AML-193 (cell line): ENCODE results near the gene ANGPTL2.

Experiments
- DNase-seq, 2 experiments: peaks; one replicate each; lab custom pipeline; 2025; lab: John Stamatoyannopoulos, UW

ANGPTL2 gene

GRCh38 chr9:127050152-127050551 is 72.3 kb downstream of the ANGPTL2 start:
- DNase-seq: no peak

GRCh38 chr9:127049581-127049980 is 72.9 kb downstream of the ANGPTL2 start:
- no peak for DNase-seq

- peak; percentile 65 to 68 for DNase-seq
Measured at GRCh38 chr9:127049044-127049443, 73.4 kb downstream of the ANGPTL2 start.

GRCh38 chr9:127047971-127048370 is 74.5 kb downstream of the ANGPTL2 start:
- no peak for DNase-seq

- DNase-seq: no peak
Measured at GRCh38 chr9:127045148-127045547, 77.3 kb downstream of the ANGPTL2 start.

- no peak for DNase-seq
Measured at GRCh38 chr9:127039492-127039891, 82.9 kb downstream of the ANGPTL2 start.

- DNase-seq: no peak
Measured at GRCh38 chr9:127038531-127038930, 83.9 kb downstream of the ANGPTL2 start.
